GM19372 (cell line): ENCODE results near the gene SMC4.
"Not testable (repeated sequence)": the region's sequence is repeated elsewhere in the genome, so short reads cannot be mapped to it uniquely, and the experiment has no call there.

ENCODE experiments used
- ATAC-seq: cut with Tn5 transposase; IDR thresholded peaks from one replicate; pipeline ENCODE4 v1.9.1; 2021; ENCODE audit warnings: mild to moderate bottlenecking, low read depth, moderate library complexity; ENCODE audit not compliant: unreplicated experiment

SMC4 gene

GRCh38 chr3:160437083-160437455 lies 37.6 kb downstream of the SMC4 start:
- ATAC-seq = no peak

GRCh38 chr3:160440687-160441086 lies 41.2 kb downstream of the SMC4 start:
- ATAC-seq = no peak

GRCh38 chr3:160444411-160444810 lies 45.0 kb downstream of the SMC4 start:
- ATAC-seq = no peak

GRCh38 chr3:160445854-160446253 lies 46.4 kb downstream of the SMC4 start:
- no peak for ATAC-seq

GRCh38 chr3:160446522-160447056 lies 47.1 kb downstream of the SMC4 start:
- no peak for ATAC-seq

- ATAC-seq = no peak
These were observed 48.1 kb downstream of the SMC4 start for GRCh38 chr3:160447544-160447943.

GRCh38 chr3:160448845-160449635 lies 49.6 kb downstream of the SMC4 start:
- peak; percentile 45 for ATAC-seq

- ATAC-seq = peak; percentile 95
These were observed 50.5 kb downstream of the SMC4 start, which contains the start of gene TRIM59 for GRCh38 chr3:160449636-160450598. TSS of gene TRIM59 (minus strand) at chr3:160449786. CDS start at chr3:160439183, 10,603 bp downstream.

GRCh38 chr3:160450846-160451245 lies 51.4 kb downstream of the SMC4 start:
- ATAC-seq = no peak

GRCh38 chr3:160451602-160452001 lies 52.2 kb downstream of the SMC4 start:
- ATAC-seq = no peak

- ATAC-seq = not testable (repeated sequence)
These were observed 52.8 kb downstream of the SMC4 start for GRCh38 chr3:160452251-160452650.

- no peak for ATAC-seq
These were observed 55.5 kb downstream of the SMC4 start for GRCh38 chr3:160454995-160455394.

GRCh38 chr3:160455846-160456245 lies 56.4 kb downstream of the SMC4 start:
- ATAC-seq = no peak

- ATAC-seq = no peak
These were observed 58.7 kb downstream of the SMC4 start for GRCh38 chr3:160458151-160458550.

GRCh38 chr3:160459450-160459970 lies 60.1 kb downstream of the SMC4 start:
- no peak for ATAC-seq

- no peak for ATAC-seq
These were observed 60.6 kb downstream of the SMC4 start for GRCh38 chr3:160460033-160460432.

- no peak for ATAC-seq
These were observed 64.9 kb downstream of the SMC4 start for GRCh38 chr3:160464321-160464720.

GRCh38 chr3:160464971-160465370 lies 65.5 kb downstream of the SMC4 start:
- no peak for ATAC-seq

GRCh38 chr3:160470181-160470580 lies 70.7 kb downstream of the SMC4 start:
- ATAC-seq = no peak

- no peak for ATAC-seq
These were observed 72.4 kb downstream of the SMC4 start for GRCh38 chr3:160471892-160472291.

GRCh38 chr3:160472344-160472743 lies 72.9 kb downstream of the SMC4 start:
- ATAC-seq = peak; percentile 86
